Measurements from ENCODE around the gene LRRC4B. TPM values are rescaled to one million over a fixed set of nuclear protein-coding genes. Genes with fewer than 3 reads are reported as not detected.
"Not testable (repeated sequence)": the region's sequence is repeated elsewhere in the genome, so short reads cannot be mapped to it uniquely, and the experiment has no call there.

The LRRC4B gene
- total and polyA plus RNA-seq, 9 donors = 0.12 to 7.9 (median 2.5) TPM

DNA sequence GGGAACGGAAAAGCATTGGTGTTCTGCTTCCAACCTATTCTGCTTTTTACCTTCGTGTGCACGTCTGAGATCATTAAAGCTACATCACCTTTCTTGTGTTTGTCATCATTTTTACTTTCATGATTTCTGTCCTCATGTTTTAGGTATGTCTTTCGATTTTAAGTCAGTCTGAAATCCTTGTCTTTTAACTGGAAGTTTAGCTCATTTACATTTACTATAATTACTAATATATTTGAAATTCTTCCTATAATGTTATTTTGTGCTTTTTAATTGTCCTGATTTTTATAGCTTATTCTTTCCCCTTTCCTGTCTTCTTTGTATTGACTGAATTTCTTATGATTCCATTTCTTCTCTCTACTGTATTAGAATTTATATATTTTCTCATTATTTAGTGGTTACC is 35.3 kb downstream of the LRRC4B start:
- Histone ChIP-seq H3K36me3 (no peaks in the 10 kb centered on the region), H3K4me1 (ENCODE audit: insufficient read depth) (no peaks in the 10 kb centered on the region), H3K27me3 (no peaks in the 10 kb centered on the region), H3K9me3 (peaks cover 0 to 4% of the 10 kb centered on the region in 2 donors), H3K4me3 (no peak overlapping the region), H3K27ac (no peak overlapping the region)
- no peak for TF ChIP-seq POLR2A (IDR thresholded peaks at IDR 0.05)
- no peak for TF ChIP-seq EP300 (IDR thresholded peaks at IDR 0.05)
- TF ChIP-seq, protein P1, sequence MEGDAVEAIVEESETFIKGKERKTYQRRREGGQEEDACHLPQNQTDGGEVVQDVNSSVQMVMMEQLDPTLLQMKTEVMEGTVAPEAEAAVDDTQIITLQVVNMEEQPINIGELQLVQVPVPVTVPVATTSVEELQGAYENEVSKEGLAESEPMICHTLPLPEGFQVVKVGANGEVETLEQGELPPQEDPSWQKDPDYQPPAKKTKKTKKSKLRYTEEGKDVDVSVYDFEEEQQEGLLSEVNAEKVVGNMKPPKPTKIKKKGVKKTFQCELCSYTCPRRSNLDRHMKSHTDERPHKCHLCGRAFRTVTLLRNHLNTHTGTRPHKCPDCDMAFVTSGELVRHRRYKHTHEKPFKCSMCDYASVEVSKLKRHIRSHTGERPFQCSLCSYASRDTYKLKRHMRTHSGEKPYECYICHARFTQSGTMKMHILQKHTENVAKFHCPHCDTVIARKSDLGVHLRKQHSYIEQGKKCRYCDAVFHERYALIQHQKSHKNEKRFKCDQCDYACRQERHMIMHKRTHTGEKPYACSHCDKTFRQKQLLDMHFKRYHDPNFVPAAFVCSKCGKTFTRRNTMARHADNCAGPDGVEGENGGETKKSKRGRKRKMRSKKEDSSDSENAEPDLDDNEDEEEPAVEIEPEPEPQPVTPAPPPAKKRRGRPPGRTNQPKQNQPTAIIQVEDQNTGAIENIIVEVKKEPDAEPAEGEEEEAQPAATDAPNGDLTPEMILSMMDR (IDR thresholded peaks at IDR 0.05) = no peak
- DNase-seq = no peak
- 92 to 97% (median 96%) methylated on average over 4 of the region's 4 CpGs for WGBS, 3 donors
- intact Hi-C loops (cut with DNase I) = no loop called here

DNA sequence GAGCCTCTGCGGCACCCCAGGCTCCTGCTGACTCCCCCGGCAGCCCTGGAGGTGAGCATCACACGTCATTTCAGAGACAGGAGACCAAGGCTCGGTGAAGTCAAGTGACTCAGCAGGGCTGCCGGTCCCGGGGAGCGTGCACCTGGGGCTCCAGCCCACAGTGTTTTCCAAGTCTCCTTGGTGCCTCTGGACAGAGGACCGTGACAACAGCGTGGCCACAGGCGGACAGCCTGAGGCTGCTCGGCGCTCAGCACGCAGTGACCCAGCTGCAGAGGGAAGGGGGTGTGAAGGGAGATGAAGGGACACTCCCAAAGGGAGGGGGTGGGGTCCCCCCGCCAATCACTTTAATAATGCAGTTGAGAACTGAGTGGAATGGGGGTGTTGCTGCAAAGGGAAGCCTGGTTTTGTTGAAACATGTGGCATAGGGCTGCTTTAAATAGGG is 37.0 kb downstream of the LRRC4B start:
- DNase-seq = no peak
- intact Hi-C loops (cut with DNase I) = no loop called here
- no peaks in the 10 kb centered on the region for H3K36me3 ChIP-seq
- H3K9me3 ChIP-seq = peaks cover 0 to 4% of the 10 kb centered on the region in 2 donors
- no peaks in the 10 kb centered on the region for H3K4me1 ChIP-seq (ENCODE audit: insufficient read depth)
- H3K4me3 ChIP-seq = no peak overlapping the region
- TF ChIP-seq, protein P1 (IDR thresholded peaks at IDR 0.05) = no peak
- TF ChIP-seq EP300 (IDR thresholded peaks at IDR 0.05) (no peak), POLR2A (IDR thresholded peaks at IDR 0.05) (no peak)
- no peak overlapping the region for H3K27ac ChIP-seq
- WGBS, 3 donors = 83 to 84% (median 84%) methylated on average over 11 to 14 of the region's 14 CpGs
- no peaks in the 10 kb centered on the region for H3K27me3 ChIP-seq

DNA sequence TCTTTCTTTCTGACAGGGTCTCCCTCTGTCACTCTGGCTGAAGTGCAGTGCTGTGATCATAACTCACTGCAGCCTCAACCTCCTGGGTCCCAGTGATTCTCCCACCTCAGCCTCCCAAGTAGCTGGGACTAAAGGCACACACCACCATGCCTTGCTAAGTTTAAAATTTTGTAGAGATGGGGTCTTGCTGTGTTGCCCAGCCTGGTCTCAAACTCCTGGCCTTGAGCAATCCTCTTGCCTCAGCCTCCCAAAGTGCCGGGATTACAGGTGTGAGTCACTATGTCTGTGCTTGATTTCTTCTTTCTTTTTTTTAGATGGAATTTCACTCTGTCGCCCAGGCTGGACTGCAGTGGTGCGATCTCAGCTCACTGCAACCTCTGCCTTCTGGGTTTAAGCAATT is 40.2 kb downstream of the LRRC4B start:
- WGBS, 3 donors = 96 to 97% (median 97%) methylated on average over 3 of the region's 3 CpGs
- H3K4me1 ChIP-seq (ENCODE audit: insufficient read depth); H3K9me3 ChIP-seq; H3K4me3 ChIP-seq; DNase-seq; H3K36me3 ChIP-seq; intact Hi-C loops (cut with DNase I); H3K27ac ChIP-seq; H3K27me3 ChIP-seq: not testable (repeated sequence)

DNA sequence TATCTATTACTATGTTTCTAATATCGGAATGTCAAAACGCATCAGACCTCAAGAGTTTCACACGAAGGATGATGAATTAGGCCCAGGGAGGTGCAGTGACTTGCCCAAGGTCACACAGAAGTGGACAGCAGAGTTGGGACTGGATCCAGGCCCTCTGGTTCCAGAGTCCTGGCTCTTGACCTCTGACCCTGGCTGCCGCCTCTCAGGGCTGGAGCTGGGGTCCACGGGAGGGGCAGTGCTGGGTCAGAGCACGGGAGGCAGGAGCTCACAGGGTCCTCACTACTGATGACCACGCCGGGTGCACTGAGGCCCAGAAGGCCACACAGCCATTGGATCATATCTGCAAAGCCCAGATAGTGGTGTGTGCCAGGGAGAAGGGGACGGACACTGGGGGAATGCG is 45.4 kb downstream of the LRRC4B start:
- DNase-seq = no peak
- TF ChIP-seq EP300 (IDR thresholded peaks at IDR 0.05) (no peak), POLR2A (IDR thresholded peaks at IDR 0.05) (no peak)
- TF ChIP-seq, protein P1 (IDR thresholded peaks at IDR 0.05) = no peak
- intact Hi-C loops (cut with DNase I) = no loop called here
- Histone ChIP-seq H3K4me3 (no peak overlapping the region), H3K9me3 (no peaks in the 10 kb centered on the region), H3K27ac (no peak overlapping the region), H3K36me3 (no peaks in the 10 kb centered on the region), H3K4me1 (ENCODE audit: insufficient read depth) (no peaks in the 10 kb centered on the region), H3K27me3 (no peaks in the 10 kb centered on the region)
- WGBS, 3 donors = 86 to 91% (median 88%) methylated on average over 10 of the region's 10 CpGs

DNA sequence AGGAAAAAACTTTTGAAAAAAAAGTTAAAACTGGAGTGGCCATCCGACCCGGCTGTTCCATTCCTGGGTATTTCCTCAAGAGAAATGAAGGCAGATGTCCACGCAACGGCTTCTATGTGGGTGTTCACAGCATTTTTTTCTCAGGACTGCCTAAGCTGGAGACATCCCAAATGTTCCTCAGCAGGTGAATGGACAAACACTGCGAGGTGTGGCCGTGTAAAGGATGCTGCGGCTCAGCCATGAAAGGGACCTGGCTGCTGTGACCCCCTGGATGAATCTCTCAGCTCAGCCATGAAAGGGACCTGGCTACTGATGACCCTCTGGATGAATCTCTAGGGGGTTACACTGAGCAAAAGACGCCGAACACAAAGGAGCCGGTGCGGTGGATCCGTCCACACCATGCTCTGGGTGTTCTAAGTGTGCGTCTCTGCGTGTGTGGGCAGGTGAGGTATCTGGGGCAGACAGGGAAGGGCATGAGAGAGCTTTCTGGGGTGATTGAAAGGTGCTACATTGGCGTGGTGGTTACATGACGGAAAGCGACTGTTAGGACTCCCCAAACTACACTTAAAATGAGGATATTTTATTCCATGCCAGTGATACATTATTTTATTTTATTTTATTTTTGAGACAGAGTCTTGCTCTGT is 47.3 kb downstream of the LRRC4B start:
- Histone ChIP-seq H3K9me3 (no peaks in the 10 kb centered on the region), H3K4me1 (ENCODE audit: insufficient read depth) (no peaks in the 10 kb centered on the region), H3K27ac (no peak overlapping the region), H3K27me3 (no peaks in the 10 kb centered on the region), H3K4me3 (no peak overlapping the region), H3K36me3 (no peaks in the 10 kb centered on the region)
- intact Hi-C loops (cut with DNase I) = no loop called here
- 83 to 88% (median 84%) methylated on average over 17 of the region's 17 CpGs for WGBS, 3 donors
- TF ChIP-seq EP300 (IDR thresholded peaks at IDR 0.05) (no peak), POLR2A (IDR thresholded peaks at IDR 0.05) (no peak)
- TF ChIP-seq, protein P1 (IDR thresholded peaks at IDR 0.05) = no peak
- DNase-seq = no peak
